ENCODE data around the gene CFAP70.
"Not testable (repeated sequence)": the region's sequence is repeated elsewhere in the genome, so short reads cannot be mapped to it uniquely, and the experiment has no call there.

CFAP70 gene

GRCh38 chr10:73344269-73344668 lies 14.4 kb downstream of the CFAP70 start:
- no peak overlapping the region for H3K4me3 ChIP-seq (ENCODE audit: low read depth, low read length)
- TF ChIP-seq, protein P1, sequence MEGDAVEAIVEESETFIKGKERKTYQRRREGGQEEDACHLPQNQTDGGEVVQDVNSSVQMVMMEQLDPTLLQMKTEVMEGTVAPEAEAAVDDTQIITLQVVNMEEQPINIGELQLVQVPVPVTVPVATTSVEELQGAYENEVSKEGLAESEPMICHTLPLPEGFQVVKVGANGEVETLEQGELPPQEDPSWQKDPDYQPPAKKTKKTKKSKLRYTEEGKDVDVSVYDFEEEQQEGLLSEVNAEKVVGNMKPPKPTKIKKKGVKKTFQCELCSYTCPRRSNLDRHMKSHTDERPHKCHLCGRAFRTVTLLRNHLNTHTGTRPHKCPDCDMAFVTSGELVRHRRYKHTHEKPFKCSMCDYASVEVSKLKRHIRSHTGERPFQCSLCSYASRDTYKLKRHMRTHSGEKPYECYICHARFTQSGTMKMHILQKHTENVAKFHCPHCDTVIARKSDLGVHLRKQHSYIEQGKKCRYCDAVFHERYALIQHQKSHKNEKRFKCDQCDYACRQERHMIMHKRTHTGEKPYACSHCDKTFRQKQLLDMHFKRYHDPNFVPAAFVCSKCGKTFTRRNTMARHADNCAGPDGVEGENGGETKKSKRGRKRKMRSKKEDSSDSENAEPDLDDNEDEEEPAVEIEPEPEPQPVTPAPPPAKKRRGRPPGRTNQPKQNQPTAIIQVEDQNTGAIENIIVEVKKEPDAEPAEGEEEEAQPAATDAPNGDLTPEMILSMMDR (IDR thresholded peaks at IDR 0.05; ENCODE audit: borderline replicate concordance, insufficient read depth, low read depth, low read length), result no peak

GRCh38 chr10:73340121-73340520 lies 18.5 kb downstream of the CFAP70 start:
- TF ChIP-seq, protein P1 (IDR thresholded peaks at IDR 0.05; ENCODE audit: borderline replicate concordance, insufficient read depth, low read depth, low read length), result no peak
- H3K4me3 ChIP-seq (ENCODE audit: low read depth, low read length), result no peak overlapping the region

DNA sequence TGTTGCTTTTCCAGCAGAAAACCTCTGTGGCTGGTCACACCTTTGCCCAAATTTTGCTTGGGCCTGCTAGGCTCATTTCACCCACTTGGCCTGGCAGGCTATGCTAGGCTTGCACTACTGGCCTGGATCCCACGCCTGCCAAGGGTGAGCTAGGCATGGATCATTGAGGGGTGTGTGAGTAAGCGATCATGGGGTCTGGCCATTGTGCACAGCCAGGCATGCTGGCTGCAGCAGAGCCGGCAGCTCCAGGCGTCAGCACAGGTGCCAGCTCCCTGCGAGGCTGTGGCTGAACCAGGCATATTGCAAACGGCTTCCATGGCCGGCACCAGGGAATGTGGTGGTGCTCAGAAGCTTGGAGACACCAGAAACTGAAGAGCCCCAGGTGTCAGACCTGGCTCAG lies 19.2 kb downstream of the CFAP70 start:
- no peak overlapping the region for H3K4me3 ChIP-seq (ENCODE audit: low read depth, low read length)
- TF ChIP-seq, protein P1 (IDR thresholded peaks at IDR 0.05; ENCODE audit: borderline replicate concordance, insufficient read depth, low read depth, low read length), result no peak

DNA sequence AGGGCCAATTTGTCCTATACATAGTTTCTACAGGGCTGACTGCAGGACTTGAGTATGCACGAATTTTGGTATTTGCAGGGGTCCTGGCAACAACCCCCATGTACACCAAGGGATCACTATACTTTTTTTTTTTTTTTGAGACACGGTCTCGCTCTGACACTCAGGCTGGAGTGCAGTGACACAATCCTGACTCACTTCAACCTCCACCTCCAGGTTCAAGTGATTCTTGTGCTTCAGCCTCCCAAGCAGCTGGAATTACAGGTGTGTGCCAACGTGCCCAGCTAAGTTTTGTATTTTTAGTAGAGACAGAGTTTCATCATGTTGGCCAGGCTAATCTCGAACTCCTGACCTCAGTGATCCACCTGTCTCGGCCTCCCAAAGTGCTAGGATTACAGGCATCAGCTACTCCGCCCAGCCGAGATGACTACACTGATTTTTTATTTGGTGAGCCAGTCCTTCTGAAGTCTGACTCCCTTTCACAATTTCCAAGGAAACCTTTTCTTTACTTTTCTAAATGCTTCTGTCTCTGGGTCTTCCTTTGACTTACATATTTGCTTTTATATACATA lies 19.8 kb downstream of the CFAP70 start:
- H3K4me3 ChIP-seq (ENCODE audit: low read depth, low read length), result no peak overlapping the region
- TF ChIP-seq, protein P1 (IDR thresholded peaks at IDR 0.05; ENCODE audit: borderline replicate concordance, insufficient read depth, low read depth, low read length), result no peak

GRCh38 chr10:73333202-73333601 lies 25.5 kb downstream of the CFAP70 start:
- TF ChIP-seq, protein P1 (IDR thresholded peaks at IDR 0.05; ENCODE audit: borderline replicate concordance, insufficient read depth, low read depth, low read length), result no peak
- H3K4me3 ChIP-seq (ENCODE audit: low read depth, low read length), result no peak overlapping the region

GRCh38 chr10:73332379-73332778 lies 26.3 kb downstream of the CFAP70 start:
- no peak overlapping the region for H3K4me3 ChIP-seq (ENCODE audit: low read depth, low read length)
- TF ChIP-seq, protein P1 (IDR thresholded peaks at IDR 0.05; ENCODE audit: borderline replicate concordance, insufficient read depth, low read depth, low read length), result no peak

DNA sequence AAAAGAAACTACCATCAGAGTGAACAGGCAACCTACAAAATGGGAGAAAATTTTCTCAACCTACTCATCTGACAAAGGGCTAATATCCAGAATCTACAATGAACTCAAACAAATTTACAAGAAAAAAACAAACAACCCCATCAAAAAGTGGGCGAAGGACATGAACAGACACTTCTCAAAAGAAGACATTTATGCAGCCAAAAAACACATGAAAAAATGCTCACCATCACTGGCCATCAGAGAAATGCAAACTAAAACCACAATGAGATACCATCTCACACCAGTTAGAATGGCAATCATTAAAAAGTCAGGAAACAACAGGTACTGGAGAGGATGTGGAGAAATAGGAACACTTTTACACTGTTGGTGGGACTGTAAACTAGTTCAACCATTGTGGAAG lies 30.1 kb downstream of the CFAP70 start:
- not testable (repeated sequence) for H3K4me3 ChIP-seq (ENCODE audit: low read depth, low read length)

DNA sequence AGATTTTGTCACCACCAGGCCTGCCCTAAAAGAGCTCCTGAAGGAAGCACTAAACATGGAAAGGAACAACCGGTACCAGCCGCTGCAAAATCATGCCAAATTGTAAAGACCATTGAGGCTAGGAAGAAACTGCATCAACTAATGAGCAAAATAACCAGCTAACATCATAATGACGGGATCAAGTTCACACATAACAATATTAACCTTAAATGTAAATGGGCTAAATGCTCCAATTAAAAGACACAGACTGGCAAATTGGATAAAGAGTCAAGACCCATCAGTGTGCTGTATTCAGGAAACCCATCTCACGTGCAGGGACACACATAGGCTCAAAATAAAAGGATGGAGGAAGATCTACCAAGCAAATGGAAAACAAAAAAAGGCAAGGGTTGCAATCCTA lies 33.4 kb downstream of the CFAP70 start:
- H3K4me3 ChIP-seq (ENCODE audit: low read depth, low read length), result not testable (repeated sequence)

- not testable (repeated sequence) for H3K4me3 ChIP-seq (ENCODE audit: low read depth, low read length)
These were observed 35.1 kb downstream of the CFAP70 start for GRCh38 chr10:73323582-73323981.

Measured in GM12875 (cell line).